Glutamatergic neuron (in vitro differentiated cells): ENCODE results near the gene KLRC4. TPM values are rescaled to one million over a fixed set of nuclear protein-coding genes. Genes with fewer than 3 reads are reported as not detected.
"Not testable (repeated sequence)": the region's sequence is repeated elsewhere in the genome, so short reads cannot be mapped to it uniquely, and the experiment has no call there.

Experiments
- DNase-seq: peaks from one replicate; pipeline ENCODE4 v3.0.0; 2022
- H3K27ac Mint-ChIP-seq: one replicate; pipeline ENCODE4 v1.8.0; 2020; ENCODE audit warnings: mild to moderate bottlenecking, mixed read lengths, inconsistent platforms; ENCODE audit not compliant: unreplicated experiment
- H3K27me3 Mint-ChIP-seq: one replicate; pipeline ENCODE4 v1.8.0; 2020; ENCODE audit warnings: mild to moderate bottlenecking, moderate library complexity, mixed read lengths, inconsistent platforms; ENCODE audit not compliant: unreplicated experiment
- H3K36me3 Mint-ChIP-seq: one replicate; pipeline ENCODE4 v1.8.0; 2020; ENCODE audit warnings: mild to moderate bottlenecking, mixed read lengths, inconsistent platforms; ENCODE audit not compliant: unreplicated experiment
- H3K4me1 Mint-ChIP-seq: one replicate; pipeline ENCODE4 v1.8.0; 2020; ENCODE audit warnings: mild to moderate bottlenecking, low read depth, mixed read lengths, inconsistent platforms; ENCODE audit not compliant: unreplicated experiment
- H3K4me3 Mint-ChIP-seq: one replicate; pipeline ENCODE4 v1.8.0; 2020; ENCODE audit warnings: mild to moderate bottlenecking, mixed read lengths, inconsistent platforms; ENCODE audit not compliant: unreplicated experiment
- H3K9me3 Mint-ChIP-seq: one replicate; pipeline ENCODE4 v1.8.0; 2020; ENCODE audit warnings: mild to moderate bottlenecking, moderate library complexity, mixed read lengths, inconsistent platforms; ENCODE audit not compliant: unreplicated experiment
- total RNA-seq: library from RNA; stranded (reverse); fragmentation: NEBNext Ultra II Directional; extraction: Animal tissue kit (Norgen Biotek cat#: 25700); gene quantifications from one replicate; pipeline ENCODE4 v1.2.1, GENCODE V29; 2021; ENCODE audit not compliant: unreplicated experiment
- TF ChIP-seq, protein P1 (sequence below): fragments of 200-600 bp; sonication (generic); IDR thresholded peaks from one replicate; pipeline ENCODE4 v1.5.0; 2021; ENCODE audit not compliant: partially characterized antibody, unreplicated experiment

Gene KLRC4
- total RNA-seq, 1 donor from 2014 or later: not detected

DNA sequence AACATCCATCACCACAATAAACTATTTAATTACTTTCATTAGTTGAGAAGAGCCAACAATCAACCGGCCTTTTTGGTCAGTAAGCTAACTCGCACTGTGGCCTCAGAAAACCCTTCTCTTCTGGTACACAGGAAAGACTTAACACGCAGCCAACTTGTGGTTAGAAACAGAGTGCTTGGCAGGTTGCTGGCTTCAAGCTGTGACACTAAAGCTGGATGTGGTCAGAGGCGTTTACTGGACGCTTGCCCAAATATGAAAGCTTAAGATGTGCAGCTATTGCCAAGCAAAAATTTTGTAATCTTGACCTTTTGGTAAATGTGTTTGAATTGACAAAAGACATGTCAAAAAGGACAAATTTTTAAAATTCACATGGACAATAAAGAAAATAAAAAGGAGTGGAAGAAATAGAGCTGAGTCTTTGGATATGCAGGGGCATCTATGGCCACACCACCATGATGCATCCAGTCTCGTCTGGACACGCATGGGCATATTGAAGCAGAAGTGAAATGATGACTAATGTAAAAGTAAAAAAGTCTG is 17.1 kb downstream of the KLRC4 start:
- no peaks in the 10 kb centered on the region for H3K27me3 Mint-ChIP-seq
- no peaks in the 10 kb centered on the region for H3K9me3 Mint-ChIP-seq
- H3K36me3 Mint-ChIP-seq: no peaks in the 10 kb centered on the region
- H3K4me1 Mint-ChIP-seq: no peaks in the 10 kb centered on the region
- TF ChIP-seq, protein P1, sequence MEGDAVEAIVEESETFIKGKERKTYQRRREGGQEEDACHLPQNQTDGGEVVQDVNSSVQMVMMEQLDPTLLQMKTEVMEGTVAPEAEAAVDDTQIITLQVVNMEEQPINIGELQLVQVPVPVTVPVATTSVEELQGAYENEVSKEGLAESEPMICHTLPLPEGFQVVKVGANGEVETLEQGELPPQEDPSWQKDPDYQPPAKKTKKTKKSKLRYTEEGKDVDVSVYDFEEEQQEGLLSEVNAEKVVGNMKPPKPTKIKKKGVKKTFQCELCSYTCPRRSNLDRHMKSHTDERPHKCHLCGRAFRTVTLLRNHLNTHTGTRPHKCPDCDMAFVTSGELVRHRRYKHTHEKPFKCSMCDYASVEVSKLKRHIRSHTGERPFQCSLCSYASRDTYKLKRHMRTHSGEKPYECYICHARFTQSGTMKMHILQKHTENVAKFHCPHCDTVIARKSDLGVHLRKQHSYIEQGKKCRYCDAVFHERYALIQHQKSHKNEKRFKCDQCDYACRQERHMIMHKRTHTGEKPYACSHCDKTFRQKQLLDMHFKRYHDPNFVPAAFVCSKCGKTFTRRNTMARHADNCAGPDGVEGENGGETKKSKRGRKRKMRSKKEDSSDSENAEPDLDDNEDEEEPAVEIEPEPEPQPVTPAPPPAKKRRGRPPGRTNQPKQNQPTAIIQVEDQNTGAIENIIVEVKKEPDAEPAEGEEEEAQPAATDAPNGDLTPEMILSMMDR: no peak
- no peak overlapping the region for H3K27ac Mint-ChIP-seq
- DNase-seq: no peak
- H3K4me3 Mint-ChIP-seq: no peak overlapping the region

DNA sequence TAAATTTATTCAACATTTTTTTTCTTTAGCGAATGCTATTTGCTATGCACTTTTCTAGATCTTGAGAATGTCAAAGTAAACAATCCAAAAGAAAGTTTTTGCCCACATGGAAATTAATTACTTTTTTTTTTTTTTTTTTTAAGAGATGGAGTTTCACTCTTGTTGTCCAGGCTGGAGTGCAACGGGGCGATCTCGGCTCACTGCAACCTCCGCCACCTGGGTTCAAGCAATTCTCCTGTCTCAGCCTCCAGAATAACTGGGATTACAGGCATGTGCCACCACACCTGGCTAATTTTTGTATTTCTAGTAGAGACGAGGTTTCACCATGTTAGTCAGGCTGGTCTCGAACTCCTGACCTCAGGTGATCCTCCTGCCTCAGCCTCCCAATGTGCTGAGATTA is 18.6 kb downstream of the KLRC4 start:
- H3K36me3 Mint-ChIP-seq, DNase-seq, H3K9me3 Mint-ChIP-seq, H3K27ac Mint-ChIP-seq, H3K27me3 Mint-ChIP-seq, H3K4me1 Mint-ChIP-seq, H3K4me3 Mint-ChIP-seq: not testable (repeated sequence)

DNA sequence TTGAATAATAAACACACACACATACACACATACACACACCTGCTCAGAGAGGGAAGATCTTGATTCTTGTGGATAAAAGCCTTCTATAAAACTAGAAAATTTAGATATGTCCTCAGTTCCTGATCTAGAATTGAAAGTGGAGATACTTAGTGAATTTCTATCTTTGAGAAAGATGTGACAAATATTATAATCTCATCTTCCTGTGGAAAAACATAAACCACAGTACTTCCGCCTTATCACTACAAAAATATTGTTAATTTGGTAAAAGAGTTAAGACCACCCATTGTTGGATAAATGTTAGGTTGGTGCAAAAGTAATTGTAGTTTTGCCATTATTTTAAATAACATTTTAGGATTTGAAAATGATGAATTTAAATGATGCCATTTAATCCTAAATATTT is 19.7 kb downstream of the KLRC4 start, which contains the start of gene KLRK1:
Gene KLRK1, minus strand, starts transcription at position 138 of the 400 bp plus-strand sequence. CDS start 1,231 bp downstream, outside the sequence.
- H3K36me3 Mint-ChIP-seq: no peaks in the 10 kb centered on the region
- H3K27me3 Mint-ChIP-seq: no peaks in the 10 kb centered on the region
- TF ChIP-seq, protein P1: no peak
- no peaks in the 10 kb centered on the region for H3K4me1 Mint-ChIP-seq
- H3K27ac Mint-ChIP-seq: no peak within 1 kb of the TSS
- H3K4me3 Mint-ChIP-seq: no peak within 1 kb of the TSS
- H3K9me3 Mint-ChIP-seq: no peaks in the 10 kb centered on the region
- DNase-seq: no peak

DNA sequence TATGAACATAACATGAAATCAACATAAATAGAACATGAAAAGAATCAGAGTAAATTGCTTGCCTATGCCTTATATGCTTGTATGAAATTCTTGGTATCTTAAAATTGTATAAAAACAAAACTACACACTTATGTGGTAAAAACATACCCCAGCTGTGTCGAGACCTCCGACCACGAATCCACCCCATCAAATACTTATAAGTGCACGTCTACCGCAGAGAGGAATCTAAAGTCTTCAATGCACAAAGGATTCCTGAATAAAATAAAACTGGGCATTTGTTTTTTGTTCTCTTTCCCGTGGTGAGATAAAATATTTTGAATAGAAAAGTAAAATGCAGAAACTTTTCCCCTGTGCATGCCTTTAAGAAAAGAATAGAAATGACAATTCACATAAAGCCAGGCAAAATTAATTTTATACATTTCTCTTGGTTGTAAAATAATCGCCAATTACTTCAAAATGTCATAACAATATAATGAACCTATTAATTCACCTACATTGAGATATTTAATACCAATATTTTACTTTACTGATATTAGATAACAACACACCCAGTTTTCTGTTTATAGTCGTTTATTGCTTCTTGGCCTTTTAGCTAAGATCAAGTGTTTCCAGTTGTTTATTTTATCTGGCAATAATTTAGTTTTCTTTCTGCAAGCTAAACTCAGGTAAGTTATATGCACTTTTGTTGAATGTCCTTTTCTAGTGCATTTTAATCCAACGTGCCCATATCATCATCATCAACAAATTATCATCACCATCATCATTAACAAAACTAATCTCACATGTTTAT is 20.7 kb downstream of the KLRC4 start:
- no peaks in the 10 kb centered on the region for H3K36me3 Mint-ChIP-seq
- H3K9me3 Mint-ChIP-seq: no peaks in the 10 kb centered on the region
- H3K4me3 Mint-ChIP-seq: no peak overlapping the region
- H3K4me1 Mint-ChIP-seq: no peaks in the 10 kb centered on the region
- DNase-seq: no peak
- H3K27me3 Mint-ChIP-seq: no peaks in the 10 kb centered on the region
- H3K27ac Mint-ChIP-seq: no peak overlapping the region
- TF ChIP-seq, protein P1: no peak

DNA sequence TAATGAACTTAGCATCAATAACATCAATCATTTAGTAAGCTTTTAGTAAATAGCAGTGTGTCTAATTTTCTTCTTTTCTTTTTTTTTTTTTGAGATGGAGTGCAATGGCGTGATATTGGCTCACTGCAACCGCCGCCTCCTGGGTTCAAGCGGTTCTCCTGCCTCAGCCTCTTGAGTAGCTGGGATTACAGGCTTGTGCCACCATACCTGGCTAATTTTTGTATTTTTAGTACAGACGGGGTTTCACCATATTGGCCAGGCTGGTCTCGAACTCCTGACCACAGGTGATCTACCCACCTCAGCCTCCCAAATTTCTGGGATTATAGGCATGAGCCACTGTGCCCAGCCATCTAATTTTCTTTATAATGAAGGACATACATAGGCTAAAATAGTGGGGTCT is 22.1 kb downstream of the KLRC4 start:
- H3K4me1 Mint-ChIP-seq, H3K9me3 Mint-ChIP-seq, DNase-seq, H3K27ac Mint-ChIP-seq, H3K36me3 Mint-ChIP-seq, H3K27me3 Mint-ChIP-seq, H3K4me3 Mint-ChIP-seq: not testable (repeated sequence)

DNA sequence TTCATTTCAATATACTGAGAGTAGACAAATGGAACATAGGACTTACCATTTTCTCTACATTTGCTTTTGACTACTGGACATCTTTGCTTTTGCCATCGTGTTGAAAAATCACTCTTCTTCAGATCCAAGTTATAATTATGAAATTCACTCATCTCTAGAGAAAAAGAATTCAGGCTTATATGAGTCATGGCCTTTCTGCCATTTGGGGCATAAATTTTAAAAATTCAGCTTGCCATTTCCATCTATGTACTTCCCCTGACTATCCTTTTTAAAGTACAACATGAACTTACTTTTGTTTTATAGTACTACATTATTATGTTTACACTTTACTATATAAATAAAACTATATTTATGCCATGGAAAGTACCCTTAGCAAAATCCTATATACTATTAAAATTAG is 22.7 kb downstream of the KLRC4 start:
- no peaks in the 10 kb centered on the region for H3K36me3 Mint-ChIP-seq
- no peaks in the 10 kb centered on the region for H3K9me3 Mint-ChIP-seq
- no peaks in the 10 kb centered on the region for H3K27me3 Mint-ChIP-seq
- TF ChIP-seq, protein P1: no peak
- DNase-seq: no peak
- no peak overlapping the region for H3K4me3 Mint-ChIP-seq
- H3K27ac Mint-ChIP-seq: no peak overlapping the region
- no peaks in the 10 kb centered on the region for H3K4me1 Mint-ChIP-seq
